NCI-H69 (cell line): ENCODE measurements around the gene IL34.
"Not testable (repeated sequence)": the region's sequence is repeated elsewhere in the genome, so short reads cannot be mapped to it uniquely, and the experiment has no call there.

Experiments
- DNase-seq: peaks from one replicate; lab custom pipeline; 2025; lab: John Stamatoyannopoulos, UW

IL34 gene

GRCh38 chr16:70658921-70659320 lies 12.6 kb downstream of the IL34 start:
- DNase-seq: no peak

GRCh38 chr16:70659546-70659945 lies 13.2 kb downstream of the IL34 start:
- no peak for DNase-seq

GRCh38 chr16:70659953-70660671 lies 13.8 kb downstream of the IL34 start:
- DNase-seq: no peak

GRCh38 chr16:70660672-70661350 lies 14.5 kb downstream of the IL34 start:
- no peak for DNase-seq

DNA sequence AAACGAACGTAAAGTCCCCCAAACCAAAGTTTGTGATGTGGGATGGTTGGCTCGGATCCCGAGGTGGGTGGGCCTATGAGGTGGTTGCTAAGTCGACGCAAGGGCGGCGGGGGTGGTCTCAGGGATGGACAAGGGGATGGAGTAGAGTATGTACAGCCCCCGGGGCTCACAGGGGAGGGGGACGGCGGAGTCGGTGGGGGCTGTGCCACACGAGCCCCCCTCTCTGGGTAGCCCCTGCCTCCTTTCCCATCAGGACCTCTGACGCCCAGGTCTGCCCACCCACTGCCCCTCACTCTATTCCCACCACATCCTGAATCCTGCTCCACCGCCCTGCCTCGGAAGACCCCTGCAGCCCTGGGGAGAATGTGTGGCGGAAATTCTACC lies 15.2 kb downstream of the IL34 start:
- DNase-seq: no peak

- no peak for DNase-seq
These were observed 15.7 kb downstream of the IL34 start for GRCh38 chr16:70661918-70662641.

- DNase-seq: no peak
These were observed 16.7 kb downstream of the IL34 start for GRCh38 chr16:70662991-70663523.

- DNase-seq: no peak
These were observed 17.4 kb downstream of the IL34 start for GRCh38 chr16:70663524-70664324.

DNA sequence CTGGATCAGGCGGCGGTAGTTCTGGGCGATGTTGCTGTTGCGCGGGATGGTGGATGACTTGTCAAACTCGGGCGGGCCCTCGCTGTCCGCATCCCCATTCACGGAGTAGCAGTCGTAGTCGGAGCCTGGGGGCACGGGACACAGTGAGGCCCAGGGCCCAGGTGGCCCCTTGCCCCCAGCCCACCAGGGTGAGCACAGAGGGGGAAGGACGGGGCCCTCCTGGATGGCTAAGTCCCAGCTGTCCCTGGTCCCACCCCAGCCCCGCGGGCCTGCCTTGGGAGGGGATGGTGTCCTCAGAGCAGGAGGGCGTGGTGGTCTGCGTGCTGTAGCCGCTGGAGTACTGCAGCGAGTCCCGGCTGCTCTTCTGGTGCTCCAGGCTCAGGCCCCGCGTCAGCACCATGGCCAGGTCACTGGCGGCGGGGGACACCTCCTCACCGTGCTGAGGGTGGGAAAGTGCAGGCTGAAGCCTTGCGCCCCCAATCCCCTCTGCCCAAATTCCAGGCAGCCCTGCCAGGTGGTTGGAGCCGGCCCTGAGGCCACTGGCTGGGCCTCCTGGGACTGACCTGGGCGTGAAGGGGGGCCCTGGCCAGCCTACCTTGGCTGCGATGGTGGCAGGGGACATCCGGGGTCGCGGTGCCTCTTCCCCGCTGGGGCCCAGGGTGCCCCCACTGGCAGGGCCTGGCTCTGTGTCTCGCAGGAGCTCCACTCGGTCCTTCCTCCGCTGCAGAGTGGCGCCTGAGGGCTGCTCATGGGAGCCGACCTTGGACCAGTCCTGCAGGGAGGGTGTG lies 18.2 kb downstream of the IL34 start:
- DNase-seq: no peak

GRCh38 chr16:70665113-70665694 lies 18.8 kb downstream of the IL34 start:
- no peak for DNase-seq

GRCh38 chr16:70665806-70666735 lies 19.7 kb downstream of the IL34 start:
- no peak for DNase-seq

GRCh38 chr16:70670175-70670574 lies 23.8 kb downstream of the IL34 start:
- no peak for DNase-seq

- not testable (repeated sequence) for DNase-seq
These were observed 24.6 kb downstream of the IL34 start for GRCh38 chr16:70670938-70671337.

- DNase-seq: no peak
These were observed 28.1 kb downstream of the IL34 start for GRCh38 chr16:70674221-70675014.

DNA sequence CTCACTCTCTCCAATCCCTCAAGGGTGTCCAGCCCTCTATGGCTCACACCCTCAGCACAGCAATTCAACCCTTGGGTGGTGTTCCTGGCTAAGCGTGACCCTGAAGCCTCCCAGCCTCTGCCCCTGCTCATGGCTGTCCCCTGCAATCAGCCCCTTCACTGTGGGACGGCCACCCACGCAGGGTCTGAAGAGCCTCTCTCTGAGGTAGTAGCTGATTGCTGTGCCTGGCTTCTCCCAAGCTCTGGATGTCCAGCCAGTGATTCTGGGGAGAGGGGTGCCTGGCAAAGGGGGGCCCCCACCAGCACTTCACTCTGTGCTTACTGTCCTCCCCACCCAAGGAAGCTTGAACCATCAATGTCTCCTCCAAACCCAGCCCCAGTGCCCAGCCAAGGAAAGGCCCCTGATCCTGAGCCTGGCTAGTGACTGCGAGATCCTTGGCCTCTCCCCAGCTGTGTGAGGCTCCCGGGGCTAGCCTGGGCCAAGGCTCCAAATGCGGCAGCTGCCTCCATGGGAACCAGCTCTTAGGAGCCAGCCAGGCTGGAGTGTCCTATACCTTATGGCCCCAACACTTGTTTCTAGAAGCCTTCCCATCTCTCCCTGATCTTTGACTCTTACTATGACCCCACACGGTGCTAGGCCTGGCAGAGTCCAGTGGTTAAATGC lies 29.6 kb downstream of the IL34 start:
- no peak for DNase-seq

DNA sequence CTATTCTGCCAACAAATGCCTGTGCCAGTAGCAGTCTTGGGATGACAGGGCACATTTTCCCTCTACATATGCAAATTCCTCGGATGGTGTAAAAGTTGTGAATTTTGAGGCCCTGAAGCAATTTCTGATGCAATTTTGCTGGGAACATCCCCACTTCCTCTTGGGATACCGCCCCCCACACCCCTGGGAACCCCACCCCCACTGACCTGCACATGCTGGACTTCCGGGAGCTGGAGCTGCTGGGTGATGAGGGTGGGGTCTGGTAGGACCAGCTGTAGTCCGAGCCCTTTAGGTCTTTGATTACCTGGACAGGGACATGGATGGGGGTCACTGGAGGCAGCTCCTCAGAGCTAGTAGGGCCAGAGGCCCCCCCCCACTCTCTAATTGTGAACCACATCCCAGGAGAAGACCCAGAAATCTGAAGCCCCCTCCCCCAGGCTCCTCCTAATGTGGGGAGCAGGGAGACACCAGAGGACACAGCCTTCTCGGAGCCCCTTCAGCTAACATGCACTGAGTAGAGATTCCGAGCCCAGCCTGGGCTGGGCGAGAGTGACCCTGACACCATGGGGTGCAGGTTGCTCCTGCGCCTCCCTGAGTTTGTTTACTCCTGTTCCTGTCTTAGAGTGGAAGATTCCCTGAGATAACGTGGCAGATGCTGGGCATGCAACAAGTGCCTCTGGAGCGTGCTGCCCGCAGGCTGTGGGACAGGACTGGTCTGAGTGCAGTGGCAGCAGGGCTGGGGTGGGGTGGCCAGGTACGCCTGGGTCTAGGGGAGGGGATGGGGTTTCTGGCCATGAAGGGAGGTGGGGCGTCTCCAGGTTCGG lies 30.5 kb downstream of the IL34 start:
- no peak for DNase-seq

DNA sequence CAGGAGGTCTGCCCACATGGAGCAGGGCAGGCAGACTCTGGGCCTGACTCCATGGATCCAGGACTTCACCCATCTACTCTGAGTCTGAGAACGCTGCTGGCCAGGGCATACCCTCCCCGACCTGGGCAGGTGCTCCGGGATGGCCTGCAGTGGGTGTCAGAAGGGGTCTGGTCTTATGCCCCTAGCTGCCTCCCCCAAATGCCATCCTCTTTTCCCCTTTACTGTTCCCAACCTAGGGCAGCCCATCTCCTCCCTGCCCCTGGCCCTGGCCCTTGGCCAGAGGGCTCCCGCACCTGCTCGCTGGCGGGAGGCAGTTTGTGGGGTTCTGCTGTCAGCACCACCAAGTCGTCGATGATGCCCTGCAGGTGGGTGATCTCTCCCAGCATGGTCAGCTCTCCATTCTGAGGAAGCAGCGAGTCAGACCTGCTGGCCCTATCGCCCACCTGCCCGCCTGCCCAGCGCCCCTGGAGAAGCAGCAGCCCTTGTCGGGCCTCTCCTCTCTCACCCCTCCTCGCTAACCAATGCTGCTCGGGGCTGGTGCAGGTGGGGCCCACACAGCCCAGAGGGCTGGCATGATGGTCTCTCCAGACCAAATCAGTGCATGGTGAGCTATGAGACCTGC lies 31.3 kb downstream of the IL34 start:
- DNase-seq: no peak
